Measurements from ENCODE around the gene CCR4.
"Not testable (repeated sequence)": the region's sequence is repeated elsewhere in the genome, so short reads cannot be mapped to it uniquely, and the experiment has no call there.

CCR4 gene

GRCh38 chr3:32951410-32951811, at the start of gene CCR4:
TSS of gene CCR4 (plus strand) at chr3:32951644. CDS start at chr3:32953423, 1,779 bp downstream.
- DNase-seq (ENCODE audit: low read depth) = peak; percentile 7

DNA sequence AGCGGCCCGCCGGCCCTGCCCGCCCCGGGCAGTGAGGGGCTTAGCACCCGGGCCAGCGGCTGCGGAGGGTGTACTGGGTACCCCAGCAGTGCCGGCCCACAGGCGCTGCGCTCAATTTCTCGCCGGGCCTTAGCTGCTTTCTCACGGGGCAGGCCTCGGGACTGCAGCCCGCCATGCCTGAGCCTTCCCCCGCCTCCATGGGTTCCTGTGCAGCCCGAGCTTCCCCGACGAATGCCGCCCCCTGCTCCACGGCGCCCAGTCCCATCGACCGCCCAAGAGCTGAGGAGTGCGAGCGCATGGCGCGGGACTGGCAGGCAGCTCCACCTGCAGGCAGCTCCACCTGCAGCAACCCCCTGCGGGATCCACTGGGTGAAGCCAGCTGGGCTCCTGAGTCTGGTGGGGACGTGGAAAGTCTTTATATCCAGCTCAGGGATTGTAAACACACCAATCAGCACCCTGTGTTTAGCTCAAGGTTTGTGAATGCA, 48.5 kb upstream of the CCR4 start:
- peak; percentile 0 for DNase-seq (ENCODE audit: low read depth)

DNA sequence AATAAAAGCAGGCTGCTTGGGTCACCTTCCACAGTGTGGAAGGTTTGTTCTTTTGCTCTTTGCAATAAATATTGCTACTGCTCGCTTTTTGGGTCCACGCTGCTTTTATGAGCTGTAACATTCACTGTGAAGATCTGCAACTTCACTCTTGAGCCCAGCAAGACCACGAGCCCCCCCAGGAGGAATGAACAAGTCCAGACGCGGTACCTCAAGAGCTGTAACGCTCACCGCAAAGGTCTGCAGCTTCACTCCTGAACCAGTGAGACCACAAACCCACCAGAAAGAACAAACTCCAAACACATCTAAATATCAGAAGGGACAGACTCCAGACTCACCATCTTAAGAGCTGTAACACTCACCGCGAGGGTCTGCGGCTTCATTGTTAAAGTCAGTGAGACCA, 47.5 kb upstream of the CCR4 start:
- DNase-seq (ENCODE audit: low read depth) = no peak

GRCh38 chr3:32909999-32910398, 41.4 kb upstream of the CCR4 start:
- DNase-seq (ENCODE audit: low read depth) = no peak

DNA sequence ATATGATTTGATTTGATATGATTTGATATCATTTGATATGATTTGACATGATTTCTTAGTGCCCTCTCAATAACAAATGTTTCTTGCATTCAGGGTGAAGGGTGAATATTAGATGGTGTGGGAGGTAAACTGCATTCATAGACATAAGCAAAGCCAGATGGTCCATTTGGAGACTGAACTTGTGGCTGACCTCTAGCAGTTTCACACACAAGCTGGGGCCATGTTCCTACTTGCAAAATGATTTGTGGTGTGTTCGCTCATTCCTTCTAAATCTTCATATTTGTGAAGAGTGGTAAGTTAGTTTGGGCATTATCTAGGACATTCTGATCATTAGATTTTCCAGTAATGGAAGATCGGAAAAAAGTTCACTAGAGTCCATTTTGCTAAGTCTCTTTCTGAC, 40.5 kb upstream of the CCR4 start:
- DNase-seq (ENCODE audit: low read depth) = no peak

DNA sequence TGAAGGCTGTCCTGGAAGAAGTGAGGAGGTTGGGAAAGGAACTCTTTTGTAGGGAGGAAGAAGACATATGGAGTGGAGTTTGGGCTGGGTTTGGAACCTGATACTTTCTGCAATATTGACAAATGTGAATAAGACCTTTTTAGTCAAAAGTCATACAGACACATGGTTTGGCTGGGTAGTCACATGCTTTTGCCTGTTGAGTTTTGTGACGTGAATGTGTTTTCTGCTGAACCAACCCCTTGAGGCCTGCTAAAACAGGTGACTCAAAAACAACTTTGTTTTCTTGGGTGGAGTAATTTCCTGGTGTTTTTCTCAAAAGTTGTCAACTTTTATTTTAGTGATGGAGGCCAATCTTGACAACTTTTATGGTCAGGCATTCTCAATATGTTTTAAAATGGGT, 39.4 kb upstream of the CCR4 start:
- no peak for DNase-seq (ENCODE audit: low read depth)

DNA sequence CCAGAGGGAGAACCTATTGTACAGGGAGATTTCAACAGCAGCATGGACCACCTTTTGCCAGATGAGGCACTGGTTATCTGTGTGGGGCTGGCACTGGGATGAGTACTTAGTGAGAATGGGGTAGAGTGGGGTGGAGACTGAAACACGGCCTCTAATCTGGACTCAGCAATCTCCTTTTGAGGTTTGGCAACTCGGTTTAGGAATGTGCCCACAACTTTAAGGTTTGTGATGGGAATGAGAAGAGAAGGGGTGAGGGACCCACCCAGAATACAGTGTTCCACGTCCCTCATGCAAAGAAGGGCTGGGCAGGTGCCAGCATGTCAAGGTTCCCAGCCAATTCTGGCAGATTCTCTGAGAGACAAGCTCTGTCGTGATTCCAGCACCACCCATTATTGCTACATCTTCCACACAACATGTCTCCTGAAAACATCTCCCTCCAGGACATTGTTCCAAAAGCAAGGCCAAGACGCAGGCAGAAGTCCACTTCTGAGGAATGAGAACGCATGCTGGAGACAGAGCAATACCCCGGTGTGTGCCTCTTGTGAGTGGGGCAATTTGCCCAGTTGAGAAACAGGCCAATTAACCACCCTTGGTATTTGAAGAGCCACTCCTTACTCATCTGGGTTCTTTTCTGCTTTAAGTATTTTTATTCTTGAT, 37.5 kb upstream of the CCR4 start:
- no peak for DNase-seq (ENCODE audit: low read depth)

- DNase-seq (ENCODE audit: low read depth) = no peak
These were observed 31.5 kb upstream of the CCR4 start for GRCh38 chr3:32919920-32920319.

DNA sequence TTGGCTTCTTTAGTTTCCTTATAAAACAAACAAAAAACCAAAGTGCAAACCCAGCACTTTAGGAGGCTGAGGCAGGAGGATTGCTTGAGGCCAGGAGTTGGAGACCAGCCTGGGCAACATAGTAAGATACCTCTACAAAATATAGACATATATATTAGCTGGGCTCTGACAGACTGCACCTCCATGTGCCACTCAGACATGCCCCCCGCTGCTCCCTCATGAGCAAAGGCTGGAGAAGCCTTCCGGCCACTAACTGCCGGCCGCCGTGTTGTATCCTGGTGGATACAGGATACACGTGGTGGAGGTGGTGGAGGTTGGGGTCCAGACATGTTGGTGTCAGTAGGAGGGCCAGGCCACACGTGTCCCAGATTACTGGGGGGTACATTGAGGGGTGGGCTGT, 29.4 kb upstream of the CCR4 start:
- no peak for DNase-seq (ENCODE audit: low read depth)

DNA sequence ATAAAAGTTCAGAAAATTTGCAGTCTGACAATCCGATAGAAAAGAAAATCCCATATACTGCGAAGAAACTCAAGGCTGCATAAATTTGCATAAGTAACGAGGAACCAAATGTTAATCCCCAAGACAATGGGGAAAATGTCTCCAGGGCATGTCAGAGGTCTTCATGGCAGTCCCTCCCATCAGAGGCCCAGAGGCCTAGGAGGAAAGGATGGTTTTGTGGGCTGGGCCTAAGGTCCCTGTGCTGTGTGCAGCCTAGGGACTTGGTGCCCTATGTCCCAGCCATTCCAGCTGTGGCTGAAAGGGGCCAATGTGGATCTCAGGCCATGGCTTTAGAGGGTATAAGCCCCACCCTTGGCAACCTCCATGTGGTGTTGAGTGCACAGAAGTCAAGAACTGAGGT, 21.3 kb upstream of the CCR4 start:
- DNase-seq (ENCODE audit: low read depth) = no peak

GRCh38 chr3:32931273-32931672, 20.2 kb upstream of the CCR4 start:
- DNase-seq (ENCODE audit: low read depth) = not testable (repeated sequence)

GRCh38 chr3:32934150-32934742, 17.2 kb upstream of the CCR4 start:
- DNase-seq (ENCODE audit: low read depth) = no peak

- no peak for DNase-seq (ENCODE audit: low read depth)
These were observed 14.1 kb upstream of the CCR4 start for GRCh38 chr3:32937331-32937730.

DNA sequence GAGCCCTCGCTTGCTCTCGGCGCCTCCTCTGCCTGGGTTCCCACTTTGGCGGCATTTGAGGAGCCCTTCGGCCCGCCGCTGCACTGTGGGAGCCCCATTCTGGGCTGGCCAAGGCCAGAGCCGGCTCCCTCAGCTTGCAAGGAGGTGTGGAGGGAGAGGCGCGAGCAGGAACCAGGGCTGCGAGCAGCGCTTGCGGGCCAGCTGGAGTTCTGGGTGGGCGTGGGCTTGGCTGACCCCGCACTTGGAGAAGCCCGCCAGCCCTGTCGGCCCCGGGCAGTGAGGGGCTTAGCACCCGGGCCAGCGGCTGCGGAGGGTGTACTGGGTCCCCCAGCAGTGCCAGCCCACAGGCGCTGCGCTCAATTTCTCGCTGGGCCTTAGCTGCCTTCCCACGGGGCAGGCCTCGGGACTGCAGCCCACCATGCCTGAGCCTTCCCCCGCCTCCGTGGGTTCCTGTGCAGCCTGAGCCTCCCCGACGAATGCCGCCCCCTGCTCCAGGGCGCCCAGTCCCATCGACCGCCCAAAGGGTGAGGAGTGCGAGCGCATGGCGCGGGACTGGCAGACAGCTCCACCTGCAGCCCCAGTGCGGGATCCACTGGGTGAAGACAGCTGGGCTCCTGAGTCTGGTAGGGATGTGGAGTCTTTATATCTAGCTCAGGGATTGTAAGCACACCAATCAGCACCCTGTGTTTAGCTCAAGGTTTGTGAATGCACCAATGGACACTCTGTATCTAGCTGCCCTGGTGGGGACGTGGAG, 11.7 kb upstream of the CCR4 start:
- not testable (repeated sequence) for DNase-seq (ENCODE audit: low read depth)

DNA sequence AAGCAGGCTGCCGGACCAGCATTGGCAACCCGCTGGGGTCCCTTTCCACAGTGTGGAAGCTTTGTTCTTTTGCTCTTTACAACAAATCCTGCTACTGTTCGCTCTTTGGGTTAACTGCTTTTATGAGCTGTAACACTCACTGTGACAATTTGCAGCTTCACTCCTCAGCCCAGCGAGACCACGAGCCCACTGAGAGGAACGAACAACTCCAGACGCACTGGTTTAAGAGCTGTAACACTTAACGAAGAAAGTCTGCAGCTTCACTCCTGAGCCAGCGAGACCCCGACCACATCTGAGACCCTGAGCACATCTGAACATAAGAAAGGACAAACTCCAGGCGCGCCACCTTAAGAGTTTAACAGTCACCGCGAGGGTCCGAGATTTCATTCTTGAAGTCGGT, 10.7 kb upstream of the CCR4 start:
- DNase-seq (ENCODE audit: low read depth) = no peak

DNA sequence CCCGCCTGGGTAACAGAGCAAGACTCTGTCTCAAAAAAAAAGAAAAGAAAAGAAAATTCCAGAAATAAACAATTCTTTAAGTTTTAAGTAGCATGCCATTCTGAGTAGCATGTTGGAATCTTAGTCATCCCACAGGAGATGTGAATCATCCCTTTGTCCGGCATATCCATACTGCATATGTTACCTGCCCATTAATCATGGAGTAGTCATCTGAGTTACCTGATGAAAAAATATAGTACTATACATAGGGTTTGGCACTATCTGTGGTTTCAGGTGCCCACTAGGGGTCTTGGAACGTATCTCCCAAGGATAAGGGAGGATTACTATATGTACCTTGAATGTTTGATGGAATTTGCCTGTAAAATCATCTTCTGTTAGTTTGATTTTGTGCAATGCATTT, 6.3 kb upstream of the CCR4 start:
- no peak for DNase-seq (ENCODE audit: low read depth)

GRCh38 chr3:32945598-32945997, 5.8 kb upstream of the CCR4 start:
- DNase-seq (ENCODE audit: low read depth) = not testable (repeated sequence)

GRCh38 chr3:32946973-32947788, 4.3 kb upstream of the CCR4 start:
- no peak for DNase-seq (ENCODE audit: low read depth)

GRCh38 chr3:32947789-32948238, 3.6 kb upstream of the CCR4 start:
- DNase-seq (ENCODE audit: low read depth) = peak; percentile 63

DNA sequence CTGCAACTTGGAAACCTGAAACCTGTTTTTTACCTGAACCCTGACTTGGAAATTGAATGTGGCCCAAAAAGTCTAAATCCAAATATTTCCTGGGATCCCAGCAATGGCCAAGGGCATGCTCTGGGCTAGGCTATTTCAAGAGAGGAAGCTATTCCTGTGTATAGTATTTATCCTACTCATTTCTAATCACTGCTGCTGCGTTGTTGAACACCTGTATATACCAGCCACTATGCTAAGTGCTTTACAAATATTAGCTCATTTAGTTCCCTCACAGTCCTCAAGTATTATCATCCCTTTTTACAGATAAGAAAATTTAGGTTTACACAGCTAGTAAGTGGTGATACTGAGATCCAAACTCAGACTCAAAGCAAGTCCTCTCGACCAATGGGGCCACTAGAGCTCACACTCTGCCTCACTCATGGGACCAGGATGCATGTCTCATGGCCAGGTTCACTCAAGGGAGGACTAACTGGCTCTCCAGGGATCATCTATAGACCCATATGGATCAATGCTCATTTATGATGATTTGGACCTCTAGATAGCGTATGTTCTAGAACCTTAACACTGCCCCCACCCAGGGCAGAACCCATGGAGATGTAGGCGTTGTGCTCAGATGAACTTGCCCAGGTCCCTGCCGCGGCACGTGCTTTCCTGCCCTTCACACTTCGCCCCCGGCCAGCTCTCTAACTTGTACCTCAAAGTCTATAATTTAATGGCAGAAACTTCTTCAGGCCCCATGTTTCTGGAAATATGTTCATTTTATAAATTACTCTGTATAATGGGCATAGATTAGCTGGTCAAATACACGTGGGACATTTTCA, 2.6 kb upstream of the CCR4 start:
- DNase-seq (ENCODE audit: low read depth) = no peak

DNA sequence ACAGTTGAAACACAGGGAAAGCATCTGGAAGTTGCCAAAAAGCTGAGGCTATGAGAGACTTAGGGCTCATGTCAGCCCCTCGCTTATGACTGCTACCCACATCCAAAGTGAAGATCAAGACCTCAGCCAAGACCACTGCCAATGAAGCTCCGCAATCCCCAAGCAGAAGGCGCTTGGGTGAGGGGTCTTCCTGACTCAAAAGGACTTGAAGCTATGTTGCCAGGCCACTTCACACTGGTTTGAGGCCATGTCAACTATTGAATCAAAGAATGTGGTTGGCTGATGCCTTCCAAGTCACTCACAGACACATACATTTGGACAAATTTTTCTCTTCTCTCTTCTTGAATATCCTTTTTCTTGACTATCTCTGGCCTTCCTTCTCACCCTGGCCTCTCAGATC, 928 bp upstream of the CCR4 start:
- DNase-seq (ENCODE audit: low read depth) = no peak

Data from stimulated activated CD8-positive, alpha-beta memory T cell treated with anti-CD3 and anti-CD28 coated beads, Interleukin-12 subunit alpha, Interleukin-12 subunit beta, amount 100 ng/mL, for 4 hours (primary cell).